Stimulated activated CD4-positive, alpha-beta T cell treated with anti-CD3 and anti-CD28 coated beads, Interleukin-12 subunit alpha, Interleukin-12 subunit beta, amount 100 ng/mL, for 4 hours (primary cell): ENCODE data around the gene HIC2.
"Not testable (repeated sequence)": the region's sequence is repeated elsewhere in the genome, so short reads cannot be mapped to it uniquely, and the experiment has no call there.

ENCODE experiments used
- DNase-seq: peaks from one replicate; pipeline ENCODE4 v3.0.0-alpha.2; 2020

Gene HIC2

GRCh38 chr22:21417227-21417746, at the start of gene HIC2:
Gene HIC2, plus strand, starts transcription at chr22:21417371. Its CDS starts 25,461 bp downstream, at chr22:21442832.
- not testable (repeated sequence) for DNase-seq

- not testable (repeated sequence) for DNase-seq
Measured at GRCh38 chr22:21368603-21369310, 48.4 kb upstream of the HIC2 start.

GRCh38 chr22:21375880-21376279, 41.3 kb upstream of the HIC2 start:
- DNase-seq: not testable (repeated sequence)

GRCh38 chr22:21383701-21384467, 33.3 kb upstream of the HIC2 start, which contains the start of gene RIMBP3B:
Gene RIMBP3B, plus strand, starts transcription at chr22:21383751. Its CDS starts 108 bp downstream, at chr22:21383859.
- not testable (repeated sequence) for DNase-seq

GRCh38 chr22:21384468-21385357, 32.5 kb upstream of the HIC2 start:
- not testable (repeated sequence) for DNase-seq

- not testable (repeated sequence) for DNase-seq
Measured at GRCh38 chr22:21389480-21389879, 27.7 kb upstream of the HIC2 start.

- DNase-seq: not testable (repeated sequence)
Measured at GRCh38 chr22:21390013-21390412, 27.2 kb upstream of the HIC2 start.

- DNase-seq: not testable (repeated sequence)
Measured at GRCh38 chr22:21394613-21395012, 22.6 kb upstream of the HIC2 start.

- not testable (repeated sequence) for DNase-seq
Measured at GRCh38 chr22:21401197-21401969, 15.8 kb upstream of the HIC2 start.

- DNase-seq: not testable (repeated sequence)
Measured at GRCh38 chr22:21402763-21403314, 14.3 kb upstream of the HIC2 start.

GRCh38 chr22:21407139-21407538, 10.0 kb upstream of the HIC2 start:
- DNase-seq: not testable (repeated sequence)

GRCh38 chr22:21407792-21408191, 9.4 kb upstream of the HIC2 start:
- DNase-seq: not testable (repeated sequence)

- DNase-seq: not testable (repeated sequence)
Measured at GRCh38 chr22:21416375-21416774, 796 bp upstream of the HIC2 start.

- peak; percentile 26 for DNase-seq
Measured at GRCh38 chr22:21417853-21418252, 682 bp downstream of the HIC2 start.

GRCh38 chr22:21418974-21419638, 1.9 kb downstream of the HIC2 start:
- not testable (repeated sequence) for DNase-seq

- not testable (repeated sequence) for DNase-seq
Measured at GRCh38 chr22:21420180-21420763, 3.1 kb downstream of the HIC2 start.

- DNase-seq: not testable (repeated sequence)
Measured at GRCh38 chr22:21424084-21424709, 7.0 kb downstream of the HIC2 start.

GRCh38 chr22:21434378-21435233, 17.4 kb downstream of the HIC2 start:
- DNase-seq: not testable (repeated sequence)
